Stimulated activated naive CD8-positive, alpha-beta T cell treated with anti-CD3 and anti-CD28 coated beads, Interleukin-15, Interleukin-2, amounts not matched to agents 100 U/mL and 50 U/mL, for 24 hours (primary cell): ENCODE results near the gene RASGRF2.

ENCODE experiments used
- ATAC-seq: fragments of 150-1000 bp; cut with Tn5 transposase; one replicate; pipeline ENCODE4 v1.10.0; 2021
- DNase-seq: peaks from one replicate; pipeline ENCODE4 v3.0.0; 2021

RASGRF2 gene

DNA sequence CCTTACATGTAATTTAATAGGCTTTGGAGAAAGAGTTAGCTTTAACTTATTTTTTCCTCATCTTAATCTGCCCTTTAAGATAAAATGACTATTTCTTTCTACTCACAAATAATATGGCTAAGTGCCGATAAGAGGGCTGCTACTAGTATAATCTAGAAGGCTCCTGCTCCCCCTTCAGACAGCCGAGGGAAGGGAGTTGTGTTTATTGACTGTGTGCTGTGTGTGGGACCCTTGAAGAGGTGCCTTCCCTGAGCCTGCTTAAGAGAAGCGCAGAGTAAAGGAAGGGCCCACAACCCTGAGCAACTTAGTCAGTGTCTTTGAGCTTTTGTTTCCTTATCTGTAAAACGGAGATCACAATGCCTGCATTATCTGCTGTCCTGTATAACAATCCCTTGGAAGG, 244.9 kb downstream of the RASGRF2 start:
- no peak for DNase-seq
- ATAC-seq, result no peak

DNA sequence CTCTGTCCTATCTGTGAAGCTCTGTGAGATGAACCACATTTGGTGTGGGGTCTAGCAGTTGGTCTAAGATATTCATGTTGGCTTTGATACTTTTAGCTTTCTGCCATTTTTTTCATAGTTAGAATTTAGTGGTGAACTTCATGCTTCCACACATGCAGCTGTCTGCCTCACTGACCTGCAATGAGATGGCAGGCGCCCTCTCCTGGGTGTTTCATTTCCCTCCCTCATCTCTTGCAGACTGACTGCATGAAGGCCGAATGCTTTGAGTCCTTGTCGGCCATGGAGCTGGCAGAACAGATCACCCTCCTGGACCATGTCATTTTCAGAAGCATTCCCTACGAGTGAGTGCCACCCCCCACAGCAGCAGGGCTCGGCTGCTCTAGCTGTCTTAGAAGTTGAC, 246.8 kb downstream of the RASGRF2 start:
- ATAC-seq (no peak), DNase-seq (no peak)

GRCh38 chr5:81208904-81209303, 248.7 kb downstream of the RASGRF2 start:
- ATAC-seq (no peak), DNase-seq (no peak)

GRCh38 chr5:81209386-81209785, 249.2 kb downstream of the RASGRF2 start:
- DNase-seq (no peak), ATAC-seq (no peak)

DNA sequence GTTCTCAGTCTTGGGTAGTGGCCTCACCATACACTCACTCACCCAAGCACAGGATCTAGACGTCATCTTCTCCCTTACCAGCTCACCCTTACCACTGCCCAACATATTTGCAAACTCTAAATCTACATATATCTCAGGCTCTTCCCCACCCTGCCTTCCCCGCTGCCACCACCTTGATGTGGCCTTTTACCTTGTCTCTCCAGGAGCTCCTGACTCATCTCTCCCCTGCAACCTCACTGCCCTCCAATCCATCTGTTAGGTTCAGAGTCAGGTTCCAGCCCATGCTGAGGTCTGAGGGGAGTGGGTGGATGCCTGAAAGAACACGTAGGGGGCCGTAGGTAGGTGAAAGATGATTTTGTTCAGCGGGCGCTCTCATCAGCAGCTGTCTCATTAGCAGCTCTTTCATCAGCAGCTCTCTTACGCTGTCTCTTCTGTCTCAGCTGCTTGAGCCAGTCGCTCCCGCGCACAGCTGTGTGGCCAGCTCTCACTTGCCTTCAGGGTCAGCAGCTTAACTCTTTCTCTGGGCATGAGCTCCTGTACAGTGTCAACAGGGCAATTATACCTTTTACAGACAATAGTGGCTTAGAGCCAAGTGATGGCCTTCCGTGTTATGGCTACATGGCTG, 249.8 kb downstream of the RASGRF2 start:
- ATAC-seq (peak; percentile 77), DNase-seq (peak; percentile 21)

- DNase-seq (no peak), ATAC-seq (peak; percentile 47)
Observed at GRCh38 chr5:81212211-81212751, 252.1 kb downstream of the RASGRF2 start.

- ATAC-seq (no peak), DNase-seq (no peak)
Observed at GRCh38 chr5:81213070-81213469, 252.9 kb downstream of the RASGRF2 start.

GRCh38 chr5:81214848-81215247, 254.7 kb downstream of the RASGRF2 start:
- no peak for ATAC-seq
- no peak for DNase-seq

GRCh38 chr5:81216152-81216551, 256.0 kb downstream of the RASGRF2 start:
- no peak for ATAC-seq

DNA sequence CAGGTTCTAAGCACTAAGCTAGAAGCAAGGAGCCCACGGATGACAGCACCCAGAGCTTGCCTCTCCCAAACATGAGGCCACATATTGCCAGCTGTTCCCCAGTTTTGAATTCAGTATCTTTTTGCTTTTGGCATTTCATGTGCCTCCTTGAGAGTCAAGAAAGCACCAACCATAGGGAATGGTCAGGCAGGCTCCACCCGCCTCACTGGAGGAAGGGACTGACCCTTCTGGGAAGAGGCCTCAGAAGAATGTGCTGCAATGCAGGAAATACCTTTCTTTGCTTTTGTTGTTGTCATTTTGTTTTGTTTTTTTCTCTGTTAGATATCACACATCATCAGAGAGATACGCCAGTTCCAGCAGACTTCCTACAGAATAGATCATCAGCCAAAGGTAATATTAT, 259.2 kb downstream of the RASGRF2 start:
- DNase-seq (no peak), ATAC-seq (no peak)

More at GRCh38 chr5:81216152-81216551, 256.0 kb downstream of the RASGRF2 start:
- no peak for DNase-seq

- no peak for DNase-seq
- no peak for ATAC-seq
Observed at GRCh38 chr5:81222285-81222684, 262.1 kb downstream of the RASGRF2 start.

GRCh38 chr5:81225463-81225862, 265.3 kb downstream of the RASGRF2 start:
- no peak for DNase-seq
- ATAC-seq, result no peak

GRCh38 chr5:81226286-81226685, 266.1 kb downstream of the RASGRF2 start:
- DNase-seq (no peak), ATAC-seq (no peak)

- no peak for ATAC-seq
- no peak for DNase-seq
Observed at GRCh38 chr5:81226949-81227348, 266.8 kb downstream of the RASGRF2 start.

GRCh38 chr5:81228084-81228483, 267.9 kb downstream of the RASGRF2 start:
- no peak for ATAC-seq
- DNase-seq, result no peak

GRCh38 chr5:81230416-81230815, 270.3 kb downstream of the RASGRF2 start:
- ATAC-seq (no peak), DNase-seq (no peak)

DNA sequence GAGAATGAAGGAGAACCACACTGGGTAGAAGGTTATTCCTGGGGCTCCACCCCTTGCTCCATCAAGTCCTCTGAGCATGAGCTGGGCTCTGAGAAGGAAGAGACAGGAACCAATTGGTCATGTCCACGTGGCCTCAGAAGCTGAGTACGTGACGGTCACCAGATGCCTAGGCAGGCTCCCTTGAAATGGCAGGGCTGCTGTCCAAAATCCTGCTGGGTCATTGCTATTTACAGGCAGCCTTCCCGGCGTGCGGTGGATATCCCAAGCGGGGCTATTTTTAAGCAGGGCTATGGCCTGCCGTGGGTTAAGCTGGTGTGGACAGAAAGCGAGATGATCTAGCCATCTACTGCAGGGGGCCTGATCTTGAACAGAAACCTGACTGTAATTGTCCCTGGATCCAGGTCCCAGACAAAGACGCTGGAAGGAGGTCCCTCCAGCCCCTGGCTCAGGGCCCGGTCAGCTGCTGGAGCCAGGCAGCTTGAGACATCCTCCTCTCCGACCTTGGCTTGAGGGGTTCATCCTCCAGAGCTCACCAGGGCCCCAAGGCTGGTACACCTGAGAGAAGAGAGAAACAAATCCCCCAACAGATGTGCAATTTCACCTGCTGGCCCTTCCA, 272.4 kb downstream of the RASGRF2 start:
- DNase-seq, result no peak
- ATAC-seq, result no peak

GRCh38 chr5:81233080-81233634, 273.0 kb downstream of the RASGRF2 start, which contains the start of gene CKMT2:
CKMT2 (plus strand) TSS chr5:81233322; CDS start chr5:81251133, 17,811 bp downstream.
- ATAC-seq (no peak), DNase-seq (no peak)

- ATAC-seq (no peak), DNase-seq (no peak)
Observed at GRCh38 chr5:81234299-81234698, 274.1 kb downstream of the RASGRF2 start.

GRCh38 chr5:81234801-81235200, 274.6 kb downstream of the RASGRF2 start:
- ATAC-seq (no peak), DNase-seq (no peak)

DNA sequence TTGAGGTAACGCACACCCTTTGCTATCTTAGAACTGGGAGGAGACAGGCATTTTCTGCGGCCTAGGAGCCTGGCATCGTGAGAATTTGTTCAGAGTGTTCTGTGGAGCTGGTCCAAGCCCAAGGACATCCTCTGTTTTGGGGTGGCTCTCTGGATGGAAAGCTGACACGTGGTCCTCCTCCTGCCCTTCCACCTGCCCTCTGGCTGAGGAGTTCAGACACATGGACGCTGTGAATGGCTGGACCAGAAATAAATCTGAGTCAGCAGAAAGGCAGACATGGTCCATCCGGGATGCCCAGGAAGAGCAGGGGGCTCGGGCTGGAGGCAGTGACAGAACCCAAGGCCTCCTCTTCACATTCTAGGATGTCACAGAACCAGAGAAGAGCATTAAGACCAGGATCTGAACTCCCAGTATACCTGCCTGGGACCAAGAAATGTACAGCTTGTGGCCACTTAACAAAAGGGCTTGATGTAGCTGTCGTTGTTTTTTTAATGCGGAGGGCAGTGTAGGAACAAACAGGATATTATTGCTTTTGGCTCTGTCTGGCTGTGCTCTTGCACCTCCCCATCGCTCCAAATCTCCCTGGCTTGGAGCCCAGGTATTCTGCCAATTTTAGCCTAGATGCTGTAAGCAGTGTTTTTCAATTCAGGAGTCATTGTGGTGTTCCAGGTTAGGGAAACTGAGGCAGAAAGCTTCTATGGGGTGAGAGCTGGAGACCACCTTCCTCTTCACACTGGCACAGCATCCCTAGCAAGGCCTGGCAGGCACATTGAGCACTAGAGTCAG, 275.3 kb downstream of the RASGRF2 start:
- DNase-seq (no peak), ATAC-seq (no peak)

- ATAC-seq (no peak), DNase-seq (no peak)
Observed at GRCh38 chr5:81238460-81238859, 278.3 kb downstream of the RASGRF2 start.

GRCh38 chr5:81239613-81240012, 279.4 kb downstream of the RASGRF2 start:
- no peak for ATAC-seq
- DNase-seq, result no peak
